Heart right ventricle (tissue), 16 donors: ENCODE measurements around the gene EPHA8. TPM values are rescaled to one million over a fixed set of nuclear protein-coding genes. Genes with fewer than 3 reads are reported as not detected.

Experiments
- ATAC-seq, 8 donors: fragments of 200-7000 bp; cut with Tn5 transposase; one replicate each; pipeline ENCODE4 v1.9.1; 2020; ENCODE audit warnings: mild to moderate bottlenecking in 8 of 8, moderate library complexity in 8 of 8, moderate number of reproducible peaks in 1 of 8
- DNase-seq, 2 donors: peaks; one replicate each; pipeline ENCODE4 v3.0.0-alpha.2; 2020
- H3K27ac ChIP-seq, 10 donors: fragments of 200-600 bp; sonication (generic) in 2 of 10; one replicate each; pipeline versions ENCODE4 v1.5.0 to v1.8.0; 2020 to 2022; ENCODE audit warnings: mild to moderate bottlenecking in 3 of 10
- H3K27me3 ChIP-seq, 7 donors: fragments of 200-600 bp; one replicate each; pipeline ENCODE4 v1.8.0; 2021 to 2022; ENCODE audit warnings: mild to moderate bottlenecking in 2 of 7
- H3K36me3 ChIP-seq, 9 donors: fragments of 200-600 bp; sonication (generic) in 1 of 9; one replicate each; pipeline versions ENCODE4 v1.5.0 to v1.8.0; 2020 to 2022; ENCODE audit warnings: mild to moderate bottlenecking in 2 of 9
- H3K4me1 ChIP-seq, 9 donors: fragments of 200-600 bp; sonication (generic) in 1 of 9; one replicate each; pipeline versions ENCODE4 v1.5.0 to v1.8.0; 2020 to 2022; ENCODE audit warnings: mild to moderate bottlenecking in 4 of 9
- H3K4me3 ChIP-seq, 10 donors: fragments of 200-600 bp; sonication (generic) in 2 of 10; one replicate each; pipeline versions ENCODE4 v1.5.0 to v1.8.0; 2020 to 2022; ENCODE audit warnings: mild to moderate bottlenecking in 7 of 10, moderate library complexity in 2 of 10
- H3K9me3 ChIP-seq, 11 donors: fragments of 200-600 bp in 10 of 11; sonication (generic) in 2 of 11; one replicate each; pipeline versions ENCODE4 v1.5.0 to v1.8.0; 2013 to 2022; ENCODE audit warnings: mild to moderate bottlenecking in 2 of 11, control low read depth in 1 of 11, moderate library complexity in 1 of 11
- WGBS, 2 donors: extraction: QIAGEN DNeasy Blood & Tissue Kit; methylation state at CpG; one replicate each; pipeline ENCODE4 v1.1.7; 2013; ENCODE audit warnings: inconsistent platforms in 1 of 2; 5-methylcytosine and 5-hydroxymethylcytosine counted together
- intact Hi-C, 10 donors: fragments of 100-400 bp; cut with DNase I; formaldehyde crosslinking; loops; one replicate each; pipeline versions ENCODE4 v1.11.1 to v1.14.2; 2022
- polyA plus RNA-seq, 2 donors: library from polyadenylated mRNA; stranded (reverse); fragments of 200-250 nt; gene quantifications; one replicate each; pipeline ENCODE4 v1.2.3, GENCODE V29; 2013
- total RNA-seq, 10 donors: library from RNA; stranded (reverse); fragmentation: NEBNext Ultra II Directional in 3 of 10; extraction: Animal tissue kit (Norgen Biotek cat#: 25700) in 3 of 10; gene quantifications; one replicate each; pipeline versions ENCODE4 v1.2.1 to v1.2.4, GENCODE V29; 2021 to 2023
- TF ChIP-seq, protein P1 (sequence below), 9 donors: fragments of 200-600 bp; sonication (generic) in 2 of 9; IDR thresholded peaks; one replicate each; pipeline versions ENCODE4 v1.5.0 to v1.8.0; 2021 to 2022; ENCODE audit warnings: antibody characterized with exemption in 9 of 9, mild to moderate bottlenecking in 5 of 9, moderate library complexity in 1 of 9
- donor health status: Arrhythmogenic right ventricular cardiomyopathy.
- donor health status: ischemic (EF 13 %, LVEDD 7.1; RV severe dilation, severe dysfunction).
- donor health status: healthy with polysubstance abuse.
- donor health status: DM: no; HTN: yes; CAD: no.
- donor health status: DM: no; HTN: no; CAD: no.
- donor health status: ischemic (EF 25% LVEDD 6.9; RV normal size, moderate dysfunction).
- donor health status: ischemic (EF 25% LVEDD 5.7; RV mildly dilated, moderate dysfunction).
- donor health status: healthy.
- donor health status: DM: yes; HTN: yes; CAD: no.
- donor health status: Ischemic cardiomyopathy.
- donor health status: ischemic (EF 35%, LVEDD 5.7; RV mildly dilated, moderate dysfunction).
- donor health status: nonischemic (EF 11% LVEDD 7.7; RV severe dilation, severe dysfunction).
- donor health status: DM: yes; HTN: yes; CAD: no.
- donor health status: PGD.
- donor health status: ischemic (EF 29% LVEDD 5.4; RV normal size, mild dysfunction).
- donor health status: nonischemic (EF 23%, LVEDD 6.1; RV moderate dilation, normal function).

EPHA8 gene
- total and polyA plus RNA-seq, 12 donors: 0.12 to 0.30 TPM; not detected in 10

DNA sequence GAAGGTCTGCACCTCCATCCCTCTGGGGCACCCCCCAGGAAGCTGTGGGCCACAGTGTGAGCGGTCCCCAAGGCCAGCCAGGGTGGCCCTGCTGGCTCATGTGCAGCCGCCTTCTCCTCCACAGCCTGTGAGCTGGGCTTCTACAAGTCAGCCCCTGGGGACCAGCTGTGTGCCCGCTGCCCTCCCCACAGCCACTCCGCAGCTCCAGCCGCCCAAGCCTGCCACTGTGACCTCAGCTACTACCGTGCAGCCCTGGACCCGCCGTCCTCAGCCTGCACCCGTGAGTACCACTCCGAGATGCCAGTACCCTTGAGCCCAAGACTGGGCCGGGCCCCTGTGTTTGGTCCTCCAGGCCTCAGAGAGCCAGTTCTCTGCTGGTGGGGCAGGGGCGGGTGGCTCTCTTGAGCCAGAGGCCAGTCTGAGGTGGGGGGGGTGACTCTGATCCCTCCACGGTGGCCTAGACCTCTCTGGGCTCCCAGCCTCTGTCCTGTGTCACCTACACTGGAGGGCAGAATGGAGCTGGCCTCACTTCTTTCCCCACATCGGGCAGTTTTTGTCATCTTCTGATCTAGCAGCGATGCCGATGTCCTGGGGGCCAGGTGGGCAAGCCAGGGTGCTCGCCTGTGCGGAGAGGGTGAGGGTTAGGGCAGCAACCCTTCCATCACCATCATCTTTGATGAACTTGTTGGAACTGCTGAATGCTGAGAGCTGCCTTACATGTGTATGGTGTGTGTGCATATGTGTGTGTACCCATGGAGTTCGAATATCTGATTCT lies 23.3 kb downstream of the EPHA8 start:
- no peak overlapping the region for H3K27ac ChIP-seq
- 89% methylated on average over 19 of the region's 19 CpGs for WGBS, 2 donors
- DNase-seq (no peak), ATAC-seq (no peak)
- H3K4me3 ChIP-seq: no peak overlapping the region
- TF ChIP-seq, protein P1, sequence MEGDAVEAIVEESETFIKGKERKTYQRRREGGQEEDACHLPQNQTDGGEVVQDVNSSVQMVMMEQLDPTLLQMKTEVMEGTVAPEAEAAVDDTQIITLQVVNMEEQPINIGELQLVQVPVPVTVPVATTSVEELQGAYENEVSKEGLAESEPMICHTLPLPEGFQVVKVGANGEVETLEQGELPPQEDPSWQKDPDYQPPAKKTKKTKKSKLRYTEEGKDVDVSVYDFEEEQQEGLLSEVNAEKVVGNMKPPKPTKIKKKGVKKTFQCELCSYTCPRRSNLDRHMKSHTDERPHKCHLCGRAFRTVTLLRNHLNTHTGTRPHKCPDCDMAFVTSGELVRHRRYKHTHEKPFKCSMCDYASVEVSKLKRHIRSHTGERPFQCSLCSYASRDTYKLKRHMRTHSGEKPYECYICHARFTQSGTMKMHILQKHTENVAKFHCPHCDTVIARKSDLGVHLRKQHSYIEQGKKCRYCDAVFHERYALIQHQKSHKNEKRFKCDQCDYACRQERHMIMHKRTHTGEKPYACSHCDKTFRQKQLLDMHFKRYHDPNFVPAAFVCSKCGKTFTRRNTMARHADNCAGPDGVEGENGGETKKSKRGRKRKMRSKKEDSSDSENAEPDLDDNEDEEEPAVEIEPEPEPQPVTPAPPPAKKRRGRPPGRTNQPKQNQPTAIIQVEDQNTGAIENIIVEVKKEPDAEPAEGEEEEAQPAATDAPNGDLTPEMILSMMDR (IDR thresholded peaks at IDR 0.05): no peak
- no peaks in the 10 kb centered on the region for H3K9me3 ChIP-seq
- peaks cover 0 to 24% (median 1%) of the 10 kb centered on the region in 7 donors for H3K27me3 ChIP-seq
- H3K36me3 ChIP-seq: no peaks in the 10 kb centered on the region
- intact Hi-C loops: no loop called here
- peaks cover 0 to 19% (median 4%) of the 10 kb centered on the region in 9 donors for H3K4me1 ChIP-seq

DNA sequence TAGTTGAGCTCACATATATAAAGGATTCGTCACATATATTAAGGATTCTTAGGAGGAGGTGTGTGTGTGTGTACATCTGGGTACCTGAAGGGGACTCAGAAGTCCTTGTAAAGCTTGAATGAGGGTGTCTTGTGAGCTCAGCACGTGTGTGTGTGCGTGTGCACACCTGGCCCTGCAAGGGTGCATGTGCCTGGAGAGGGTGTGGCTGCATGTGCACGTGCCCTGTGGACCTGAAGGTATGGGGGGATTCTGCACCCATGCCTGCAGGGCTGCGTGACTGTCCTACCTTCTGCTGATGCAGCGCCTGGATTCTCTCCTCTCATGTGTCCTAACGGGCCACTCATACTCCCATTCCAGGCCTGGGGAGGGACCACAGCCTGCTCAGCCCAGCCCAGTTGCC lies 24.0 kb downstream of the EPHA8 start:
- H3K27ac ChIP-seq: no peak overlapping the region
- WGBS, 2 donors: 77 to 83% methylated on average over 7 of the region's 7 CpGs
- no peak for DNase-seq
- H3K4me3 ChIP-seq: no peak overlapping the region
- TF ChIP-seq, protein P1 (IDR thresholded peaks at IDR 0.05): no peak
- peaks cover 0 to 31% (median 8%) of the 10 kb centered on the region in 7 donors for H3K27me3 ChIP-seq
- no peaks in the 10 kb centered on the region for H3K9me3 ChIP-seq
- H3K36me3 ChIP-seq: no peaks in the 10 kb centered on the region
- intact Hi-C loops: no loop called here
- peaks cover 0 to 16% (median 4%) of the 10 kb centered on the region in 9 donors for H3K4me1 ChIP-seq
- ATAC-seq: no peak

DNA sequence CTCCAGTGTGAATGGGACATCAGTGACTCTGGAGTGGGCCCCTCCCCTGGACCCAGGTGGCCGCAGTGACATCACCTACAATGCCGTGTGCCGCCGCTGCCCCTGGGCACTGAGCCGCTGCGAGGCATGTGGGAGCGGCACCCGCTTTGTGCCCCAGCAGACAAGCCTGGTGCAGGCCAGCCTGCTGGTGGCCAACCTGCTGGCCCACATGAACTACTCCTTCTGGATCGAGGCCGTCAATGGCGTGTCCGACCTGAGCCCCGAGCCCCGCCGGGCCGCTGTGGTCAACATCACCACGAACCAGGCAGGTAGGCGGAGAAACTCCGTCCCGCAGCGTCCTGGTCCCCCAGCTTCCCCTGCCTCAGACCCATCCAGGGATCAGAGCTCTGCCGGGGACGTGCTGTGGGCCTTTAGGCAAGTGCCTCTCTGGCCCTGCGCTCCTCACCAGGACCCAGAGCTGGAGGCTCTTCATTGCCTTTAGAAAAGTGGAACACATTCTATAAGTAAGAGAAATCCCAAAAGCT lies 25.7 kb downstream of the EPHA8 start:
- no peaks in the 10 kb centered on the region for H3K4me1 ChIP-seq
- H3K36me3 ChIP-seq: no peaks in the 10 kb centered on the region
- intact Hi-C loops: no loop called here
- DNase-seq (no peak), ATAC-seq (no peak)
- no peak overlapping the region for H3K27ac ChIP-seq
- WGBS, 2 donors: 84 to 85% methylated on average over 24 of the region's 24 CpGs
- peaks cover 0 to 45% (median 24%) of the 10 kb centered on the region in 7 donors for H3K27me3 ChIP-seq
- H3K9me3 ChIP-seq: no peaks in the 10 kb centered on the region
- TF ChIP-seq, protein P1 (IDR thresholded peaks at IDR 0.05): no peak
- no peak overlapping the region for H3K4me3 ChIP-seq

DNA sequence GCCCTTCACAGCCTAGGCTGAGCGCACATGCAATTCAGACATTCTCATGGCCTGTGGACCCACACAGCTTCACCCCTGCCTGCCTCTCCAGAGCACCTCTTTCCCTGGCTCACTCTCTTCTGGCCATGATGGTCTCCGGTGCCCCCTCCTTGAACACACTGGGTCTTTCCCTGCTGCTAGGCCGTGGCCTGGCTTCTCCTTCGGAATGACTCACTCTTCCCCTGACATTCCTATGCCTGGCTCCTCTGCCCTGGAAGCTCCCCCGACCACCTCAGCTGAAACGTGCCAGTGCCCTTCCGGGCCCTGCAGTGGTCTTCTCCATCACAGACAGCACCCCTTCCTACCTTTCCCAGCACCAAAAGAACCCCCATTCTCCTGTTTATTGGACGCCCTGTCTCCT lies 28.3 kb downstream of the EPHA8 start:
- no peak overlapping the region for H3K4me3 ChIP-seq
- no peaks in the 10 kb centered on the region for H3K4me1 ChIP-seq
- peaks cover 0 to 59% (median 47%) of the 10 kb centered on the region in 7 donors for H3K27me3 ChIP-seq
- 68 to 70% methylated on average over 8 of the region's 8 CpGs for WGBS, 2 donors
- intact Hi-C loops: no loop called here
- no peaks in the 10 kb centered on the region for H3K36me3 ChIP-seq
- H3K9me3 ChIP-seq: no peaks in the 10 kb centered on the region
- H3K27ac ChIP-seq: no peak overlapping the region
- TF ChIP-seq, protein P1 (IDR thresholded peaks at IDR 0.05): no peak
- ATAC-seq: no peak
- no peak for DNase-seq
